Measurements from ENCODE around the gene ZNF574. TPM values are rescaled to one million over a fixed set of nuclear protein-coding genes. Genes with fewer than 3 reads are reported as not detected.

The ZNF574 gene
- total and polyA plus RNA-seq, 2 donors (not counting 3 experiments of a cell fraction or from before 2014, with no cell fraction given) = 13.6 to 15.3 TPM

DNA sequence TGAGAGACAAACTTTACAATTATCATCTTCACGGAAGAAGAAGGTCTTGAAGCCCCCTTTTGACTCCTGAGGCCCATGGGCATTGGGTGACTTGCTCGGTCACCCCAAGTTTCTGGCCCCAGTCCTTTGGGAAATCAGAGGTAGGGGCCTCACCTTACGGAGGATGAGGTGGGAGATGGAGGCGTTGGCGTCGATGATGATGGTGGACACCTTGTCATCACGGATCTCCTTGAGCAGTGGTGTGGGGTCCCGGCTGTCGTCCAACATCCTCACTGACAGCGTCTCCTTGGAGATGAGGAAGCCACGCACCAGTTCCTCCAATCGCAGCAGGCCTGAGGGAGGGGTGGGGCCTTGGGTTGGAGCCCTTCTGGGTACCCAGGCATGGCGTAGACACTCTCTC lies 16.8 kb upstream of the ZNF574 start:
- dilution Hi-C loops (cut with MboI; ENCODE audit: extremely low pct_ligation_motif_present, low sequenced_read_pairs) (no loop called here), intact Hi-C loops (cut with micrococcal nuclease) (no loop called here)
- FAIRE-seq (no peak), DNase-seq (ENCODE audit: low read depth, low spot score) (no peak)
- Histone ChIP-seq H3K79me2 (ENCODE audit: control insufficient read depth, insufficient read depth, low read length) (no peaks in the 10 kb centered on the region), H3K4me3 (replicated peaks in 1 of 3; ENCODE audit: insufficient read depth in 1 of 3, low read depth in 1 of 3, low read length in 3 of 3) (no peak overlapping the region), H3K27me3 (ENCODE audit: control insufficient read depth in 2 of 2, insufficient read depth in 2 of 2, low read length in 2 of 2) (peaks cover 0 to 2% of the 10 kb centered on the region in 2 experiments), H3K4me2 (ENCODE audit: insufficient read depth, low read length) (no peak overlapping the region), H3K9me3 (replicated peaks; ENCODE audit: control insufficient read depth, insufficient read depth, low read length) (no peaks in the 10 kb centered on the region), H2AFZ (ENCODE audit: low read depth, low read length) (no peak overlapping the region), H3K9ac (replicated peaks; ENCODE audit: extremely low read depth, insufficient read depth, low read length) (no peak overlapping the region), H3K36me3 (ENCODE audit: control insufficient read depth in 2 of 2, extremely low read depth in 1 of 2, insufficient read depth in 2 of 2, low read length in 2 of 2) (no peaks in the 10 kb centered on the region), H4K20me1 (replicated peaks; ENCODE audit: control insufficient read depth, extremely low read depth, insufficient read depth, low read length) (no peaks in the 10 kb centered on the region), H3K27ac (ENCODE audit: insufficient read depth, low read depth, low read length) (no peak overlapping the region), H3K9me1 (replicated peaks; ENCODE audit: control insufficient read depth, extremely low read depth, insufficient read depth, low read length) (no peaks in the 10 kb centered on the region), H3K4me1 (ENCODE audit: control insufficient read depth, extremely low read depth, insufficient read depth, low read length) (no peaks in the 10 kb centered on the region)
- BruUV-seq (replicated peaks) = no TSS peak
- ChIA-PET POLR2A (no interaction called here), CTCF (interaction anchor here (0.7 kb wide), 1 partner anchor 24 kb away, joined by 4 read pairs; no protein-coding TSS in a partner anchor)
- TF ChIP-seq JUN (IDR thresholded peaks at IDR 0.05; ENCODE audit: borderline replicate concordance, insufficient read depth, insufficient read length, low read depth) = no peak
- TF ChIP-seq FOS (IDR thresholded peaks at IDR 0.05; ENCODE audit: borderline replicate concordance, insufficient read depth, low read length) = no peak
- TF ChIP-seq, protein P1, sequence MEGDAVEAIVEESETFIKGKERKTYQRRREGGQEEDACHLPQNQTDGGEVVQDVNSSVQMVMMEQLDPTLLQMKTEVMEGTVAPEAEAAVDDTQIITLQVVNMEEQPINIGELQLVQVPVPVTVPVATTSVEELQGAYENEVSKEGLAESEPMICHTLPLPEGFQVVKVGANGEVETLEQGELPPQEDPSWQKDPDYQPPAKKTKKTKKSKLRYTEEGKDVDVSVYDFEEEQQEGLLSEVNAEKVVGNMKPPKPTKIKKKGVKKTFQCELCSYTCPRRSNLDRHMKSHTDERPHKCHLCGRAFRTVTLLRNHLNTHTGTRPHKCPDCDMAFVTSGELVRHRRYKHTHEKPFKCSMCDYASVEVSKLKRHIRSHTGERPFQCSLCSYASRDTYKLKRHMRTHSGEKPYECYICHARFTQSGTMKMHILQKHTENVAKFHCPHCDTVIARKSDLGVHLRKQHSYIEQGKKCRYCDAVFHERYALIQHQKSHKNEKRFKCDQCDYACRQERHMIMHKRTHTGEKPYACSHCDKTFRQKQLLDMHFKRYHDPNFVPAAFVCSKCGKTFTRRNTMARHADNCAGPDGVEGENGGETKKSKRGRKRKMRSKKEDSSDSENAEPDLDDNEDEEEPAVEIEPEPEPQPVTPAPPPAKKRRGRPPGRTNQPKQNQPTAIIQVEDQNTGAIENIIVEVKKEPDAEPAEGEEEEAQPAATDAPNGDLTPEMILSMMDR (IDR thresholded peaks at IDR 0.05; ENCODE audit: extremely low read depth in 1 of 2, insufficient read depth in 1 of 2, low read depth in 1 of 2, low read length in 2 of 2) = no peak
- no peak for TF ChIP-seq POLR2A (IDR thresholded peaks at IDR 0.05; ENCODE audit: low read depth, low read length)
- TF ChIP-seq, protein P2, sequence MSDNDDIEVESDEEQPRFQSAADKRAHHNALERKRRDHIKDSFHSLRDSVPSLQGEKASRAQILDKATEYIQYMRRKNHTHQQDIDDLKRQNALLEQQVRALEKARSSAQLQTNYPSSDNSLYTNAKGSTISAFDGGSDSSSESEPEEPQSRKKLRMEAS (IDR thresholded peaks at IDR 0.05; ENCODE audit: insufficient read depth, insufficient read length) = no peak
- TF ChIP-seq POLR2AphosphoS5 (IDR thresholded peaks at IDR 0.05; ENCODE audit: insufficient read depth, low read depth, low read length) = no peak
- no peak for TF ChIP-seq MYC (IDR thresholded peaks at IDR 0.05; ENCODE audit: low read depth, low read length)
- no peak for TF ChIP-seq GATA2 (IDR thresholded peaks at IDR 0.05; ENCODE audit: insufficient read depth, insufficient read length, low read depth, low read length)
- TF ChIP-seq EZH2 (IDR thresholded peaks at IDR 0.05; ENCODE audit: borderline replicate concordance, low read depth, low read length, severe bottlenecking) = no peak

Measured in endothelial cell of umbilical vein (primary cell).